ENCODE results near the gene KRTAP10-5. TPM values are rescaled to one million over a fixed set of nuclear protein-coding genes. Genes with fewer than 3 reads are reported as not detected.

KRTAP10-5 gene
- total RNA-seq, 1 donor from 2014 or later = not detected

- intact Hi-C loops (cut with micrococcal nuclease) = no loop called here
Measured at GRCh38 chr21:44530221-44530902, 50.0 kb downstream of the KRTAP10-5 start.

DNA sequence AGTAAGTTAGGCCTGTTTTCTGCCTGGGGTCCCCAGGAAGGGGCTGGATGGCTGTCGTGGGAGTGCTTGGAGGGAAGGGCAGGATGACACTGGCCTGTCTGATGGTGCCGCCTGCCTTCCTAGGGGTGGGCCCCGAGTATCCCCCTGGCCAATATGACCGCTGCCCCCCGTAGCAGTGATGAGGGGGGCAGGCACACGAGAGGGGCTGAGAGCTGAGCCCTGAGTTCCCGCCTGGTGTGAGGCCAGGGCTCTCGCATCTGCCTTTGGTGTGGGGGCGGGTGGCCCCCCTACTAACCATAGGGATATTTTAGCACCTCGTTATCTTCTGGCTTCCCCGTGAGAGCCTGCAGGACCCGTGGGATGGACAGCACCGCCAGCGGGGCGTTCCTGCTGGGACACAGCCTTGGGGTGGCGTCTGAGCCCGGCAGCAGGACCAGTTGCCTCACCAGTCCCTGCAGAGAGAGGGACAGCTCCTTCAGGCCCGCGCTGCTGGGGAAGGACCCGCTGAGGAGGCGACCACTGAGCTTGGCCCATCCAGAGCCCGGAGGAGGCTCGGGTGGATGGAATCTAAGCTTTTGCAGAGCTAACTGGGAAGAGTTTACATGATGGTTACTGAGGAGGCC lies 50.8 kb downstream of the KRTAP10-5 start:
- intact Hi-C loops (cut with micrococcal nuclease) = no loop called here

Other genes with a start within 250 kb of the KRTAP10-5 start
- 19.8 and 19.9 TPM in 2 replicates for gene CFAP410, start 241.2 kb downstream of the KRTAP10-5 start, total RNA-seq
- 17.8 and 20.6 TPM in 2 replicates for gene TRPM2, start 227.0 kb downstream of the KRTAP10-5 start, total RNA-seq
- gene LRRC3, start 125.1 kb downstream of the KRTAP10-5 start, total RNA-seq = 3.3 and 3.9 TPM in 2 replicates
- not detected in 2 replicates for gene KRTAP10-1, start 40.4 kb downstream of the KRTAP10-5 start, total RNA-seq
- gene KRTAP10-2, start 29.1 kb downstream of the KRTAP10-5 start, total RNA-seq = not detected in 2 replicates
- gene KRTAP10-3, start 21.8 kb downstream of the KRTAP10-5 start, total RNA-seq = not detected in 2 replicates
- not detected in 2 replicates for gene KRTAP10-4, start 6.9 kb downstream of the KRTAP10-5 start, total RNA-seq
- not detected in 2 replicates for gene KRTAP10-6, start 11.9 kb upstream of the KRTAP10-5 start, total RNA-seq
- not detected in 2 replicates for gene KRTAP10-7, start 20.0 kb upstream of the KRTAP10-5 start, total RNA-seq
- gene KRTAP10-8, start 31.5 kb upstream of the KRTAP10-5 start, total RNA-seq = not detected in 2 replicates
- gene KRTAP10-9, start 46.5 kb upstream of the KRTAP10-5 start, total RNA-seq = not detected in 2 replicates
- gene KRTAP10-10, start 56.8 kb upstream of the KRTAP10-5 start, total RNA-seq = not detected in 2 replicates
- gene KRTAP10-11, start 65.8 kb upstream of the KRTAP10-5 start, total RNA-seq = not detected in 2 replicates
- not detected in 2 replicates for gene KRTAP12-4, start 74.1 kb upstream of the KRTAP10-5 start, total RNA-seq
- gene KRTAP12-3, start 77.3 kb upstream of the KRTAP10-5 start, total RNA-seq = not detected in 2 replicates
- not detected in 2 replicates for gene KRTAP12-2, start 86.3 kb upstream of the KRTAP10-5 start, total RNA-seq
- not detected in 2 replicates for gene KRTAP12-1, start 101.6 kb upstream of the KRTAP10-5 start, total RNA-seq
- gene KRTAP10-12, start 116.6 kb upstream of the KRTAP10-5 start, total RNA-seq = not detected in 2 replicates
- gene TSPEAR, start 131.0 kb upstream of the KRTAP10-5 start, total RNA-seq = not detected in 2 replicates
- 97.9 and 106 TPM in 2 replicates for gene UBE2G2, start 221.2 kb upstream of the KRTAP10-5 start, total RNA-seq
- gene SUMO3, start 237.5 kb upstream of the KRTAP10-5 start, total RNA-seq = 98.1 and 103 TPM in 2 replicates

All from T-helper 2 cell treated with Interferon-gamma antibody and Interleukin-4, amounts not matched to agents 100 ng/mL and 5 ng/mL, for 36 hours (primary cell).